ENCODE data around the gene LRRFIP2. TPM values are rescaled to one million over a fixed set of nuclear protein-coding genes. Genes with fewer than 3 reads are reported as not detected.
A peak's percentile ranks its signal among the peaks of the same experiment; 100 is the strongest.
"Not testable (repeated sequence)": the region's sequence is repeated elsewhere in the genome, so short reads cannot be mapped to it uniquely, and the experiment has no call there.

LRRFIP2 gene
- polyA plus RNA-seq, 12 donors: 33.1 to 76.3 (median 45.3) TPM; not detected in 1

GRCh38 chr3:37145611-37146010, 28.8 kb downstream of the LRRFIP2 start:
- peak; percentile 29 for DNase-seq

DNA sequence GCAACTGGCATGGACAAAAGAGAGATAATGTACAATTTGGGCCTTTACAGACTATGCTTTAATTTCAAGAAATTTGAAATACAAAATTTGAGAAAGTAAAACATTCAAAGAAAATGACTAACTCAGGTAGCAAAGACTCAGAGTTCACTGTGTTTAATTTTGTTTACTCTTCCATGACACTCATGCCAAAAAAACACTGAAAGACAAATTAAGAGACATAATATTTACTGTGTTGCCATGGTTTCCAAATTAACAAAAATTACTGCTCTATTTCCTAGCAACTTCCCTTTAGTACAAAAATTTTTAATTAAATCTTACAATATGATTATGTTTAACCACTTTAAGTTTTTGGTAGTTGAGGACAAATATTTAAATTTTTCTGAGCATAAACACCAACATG, 29.6 kb downstream of the LRRFIP2 start:
- DNase-seq: no peak

DNA sequence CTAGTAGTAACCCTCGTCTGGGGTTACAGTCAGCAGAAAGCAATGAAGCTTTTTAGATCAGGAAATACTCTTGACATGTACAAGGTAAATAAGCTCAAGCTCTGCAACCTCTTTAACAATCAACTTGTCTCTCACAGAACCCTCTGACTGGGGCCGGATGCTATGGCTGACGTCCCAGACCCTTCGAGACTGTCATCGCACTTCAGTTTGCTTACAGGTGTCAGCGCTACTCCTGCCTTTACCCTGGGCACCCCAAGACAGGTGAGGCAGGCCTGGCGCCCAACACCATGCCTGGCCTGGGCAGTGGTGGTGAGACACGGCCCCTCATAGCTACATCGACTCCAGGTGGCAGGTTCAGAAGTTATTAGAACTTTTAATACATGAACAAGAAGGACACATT, 30.6 kb downstream of the LRRFIP2 start:
- DNase-seq: no peak

DNA sequence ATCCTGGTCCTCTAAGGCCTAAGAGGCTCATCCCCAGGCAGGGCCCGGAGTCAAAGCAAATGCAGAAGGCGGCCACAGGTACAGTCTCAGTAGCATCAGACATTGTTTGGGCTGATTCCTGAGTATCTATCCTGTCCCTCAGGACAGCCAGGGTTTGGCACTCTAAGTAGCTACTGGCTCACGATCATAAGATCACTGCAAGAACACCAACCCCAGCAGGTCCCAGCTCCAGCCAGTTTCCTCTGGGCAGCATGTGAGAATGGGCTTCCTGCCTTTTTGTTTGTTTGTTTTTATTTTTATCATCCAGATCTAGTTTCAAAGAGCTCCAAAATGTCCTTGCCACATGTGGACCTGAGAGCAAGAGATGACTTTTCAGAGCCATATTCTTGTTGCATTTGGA, 32.7 kb downstream of the LRRFIP2 start:
- no peak for DNase-seq

- no peak for DNase-seq
Observed at GRCh38 chr3:37140899-37141541, 33.4 kb downstream of the LRRFIP2 start.

- DNase-seq: no peak
Observed at GRCh38 chr3:37139567-37140052, 34.8 kb downstream of the LRRFIP2 start.

DNA sequence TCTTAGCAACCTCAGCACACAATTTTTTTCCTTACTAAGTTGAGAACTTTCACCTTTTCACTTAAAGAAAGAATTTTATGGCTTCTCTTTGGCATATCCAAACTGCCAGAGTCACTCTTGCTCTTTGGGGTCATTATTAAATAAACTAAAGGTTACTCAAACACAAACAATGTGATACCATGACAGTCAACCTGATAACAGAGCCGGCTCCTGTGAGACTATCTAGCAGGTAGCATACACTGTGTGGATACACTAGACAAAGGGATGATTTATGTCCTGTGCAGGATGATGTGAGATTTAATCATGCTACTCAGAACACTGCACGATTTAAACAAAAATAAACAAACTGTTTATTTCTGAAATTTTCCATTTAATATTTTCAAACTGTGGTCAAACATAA, 35.6 kb downstream of the LRRFIP2 start:
- no peak for DNase-seq

- no peak for DNase-seq
Observed at GRCh38 chr3:37137516-37137915, 36.9 kb downstream of the LRRFIP2 start.

GRCh38 chr3:37136067-37136466, 38.3 kb downstream of the LRRFIP2 start:
- no peak for DNase-seq

- no peak for DNase-seq
Observed at GRCh38 chr3:37135561-37135960, 38.8 kb downstream of the LRRFIP2 start.

- no peak for DNase-seq
Observed at GRCh38 chr3:37132334-37132733, 42.0 kb downstream of the LRRFIP2 start.

- no peak for DNase-seq
Observed at GRCh38 chr3:37131860-37132144, 42.6 kb downstream of the LRRFIP2 start.

GRCh38 chr3:37130984-37131859, 43.2 kb downstream of the LRRFIP2 start:
- no peak for DNase-seq

GRCh38 chr3:37130448-37130847, 43.9 kb downstream of the LRRFIP2 start:
- DNase-seq: no peak

DNA sequence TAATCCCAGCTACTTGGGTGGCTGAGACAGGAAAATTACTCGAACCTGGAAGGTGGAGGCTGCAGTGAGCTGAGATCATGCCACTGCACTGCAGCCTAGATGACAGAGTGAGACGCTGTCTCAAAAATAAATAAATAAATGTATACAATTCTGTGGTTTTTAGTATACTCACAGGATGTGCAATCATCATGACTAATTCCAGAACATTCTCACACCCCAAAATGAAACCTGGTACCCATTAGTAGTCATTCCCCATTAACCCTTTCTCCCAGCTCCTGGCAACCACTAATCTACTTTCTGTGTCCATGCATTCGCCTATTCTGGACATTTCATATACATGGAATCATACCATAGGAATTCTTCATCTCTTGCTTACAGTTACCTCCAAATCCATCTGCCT, 44.5 kb downstream of the LRRFIP2 start:
- no peak for DNase-seq

GRCh38 chr3:37127340-37127739, 47.0 kb downstream of the LRRFIP2 start:
- no peak for DNase-seq

- no peak for DNase-seq
Observed at GRCh38 chr3:37126856-37127255, 47.5 kb downstream of the LRRFIP2 start.

GRCh38 chr3:37125195-37126073, 48.9 kb downstream of the LRRFIP2 start:
- no peak for DNase-seq

DNA sequence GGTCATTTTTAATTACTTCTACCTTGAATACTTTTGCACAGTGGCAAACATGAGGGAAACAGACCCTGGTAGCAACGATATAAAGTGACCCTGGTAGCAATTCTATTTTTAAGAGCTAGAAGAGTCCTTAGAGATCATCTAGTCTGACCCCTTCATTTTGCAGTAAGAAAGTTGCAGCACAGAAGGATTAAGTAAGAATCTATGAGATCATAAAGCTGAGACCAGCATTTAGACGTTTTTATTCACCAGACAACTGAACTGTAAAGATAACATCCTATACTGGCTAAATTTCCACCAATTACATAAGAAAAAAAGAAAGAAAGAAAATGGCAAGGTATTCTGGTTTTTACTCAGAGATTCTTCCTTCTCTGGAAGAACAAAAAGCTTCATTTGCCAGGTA, 49.9 kb downstream of the LRRFIP2 start:
- no peak for DNase-seq

DNA sequence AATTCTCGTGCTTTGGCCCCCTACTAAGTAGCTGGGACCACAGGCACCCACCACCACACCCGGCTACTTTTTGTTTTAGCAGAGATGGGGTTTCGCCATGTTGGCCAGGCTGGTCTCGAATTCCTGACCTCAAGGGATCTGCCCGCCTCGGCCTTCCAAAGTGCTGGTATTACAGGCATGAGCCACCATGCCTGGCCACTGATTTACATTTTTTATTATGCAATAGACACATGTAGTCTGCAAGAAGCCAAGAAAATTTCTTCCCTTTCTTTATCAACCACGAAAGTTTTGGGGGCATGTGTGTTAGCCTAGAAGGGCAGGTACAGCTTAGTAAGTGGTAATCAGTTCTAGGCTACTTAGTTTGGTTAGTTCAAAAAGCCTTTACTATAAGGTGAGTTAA, 51.1 kb downstream of the LRRFIP2 start:
- no peak for DNase-seq

GRCh38 chr3:37122069-37122468, 52.3 kb downstream of the LRRFIP2 start:
- not testable (repeated sequence) for DNase-seq

DNA sequence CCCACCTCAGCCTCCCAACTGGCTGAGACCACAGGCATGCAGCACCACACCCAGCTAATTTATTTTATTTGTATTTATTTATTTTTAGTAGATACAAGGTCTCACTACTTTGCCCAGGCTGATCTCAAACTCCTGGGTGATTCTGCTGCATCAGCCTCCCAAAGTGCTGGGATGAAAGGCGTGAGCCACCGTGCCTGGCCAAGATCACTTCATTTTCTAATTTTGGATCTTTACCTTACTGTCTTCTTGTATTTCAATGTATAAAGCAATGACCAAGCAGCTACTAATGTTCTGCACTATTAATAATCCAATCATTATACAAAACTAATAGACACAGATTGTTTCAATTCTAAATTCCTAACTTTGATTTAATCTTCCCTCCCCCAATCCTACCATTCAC, 56.2 kb downstream of the LRRFIP2 start:
- DNase-seq: no peak
